Naive B cell (primary cell): ENCODE results near the gene SWSAP1. TPM values are rescaled to one million over a fixed set of nuclear protein-coding genes. Genes with fewer than 3 reads are reported as not detected.
"Not testable (repeated sequence)": the region's sequence is repeated elsewhere in the genome, so short reads cannot be mapped to it uniquely, and the experiment has no call there.

ENCODE experiments used
- ATAC-seq, 2 donors: fragments of 150-1000 bp; cut with Tn5 transposase; 2 replicates each; pipeline ENCODE4 v1.10.0; 2021; ENCODE audit warnings: low read depth in 2 of 2, mild to moderate bottlenecking in 2 of 2, moderate library complexity in 2 of 2
- DNase-seq: peaks from one replicate; pipeline ENCODE4 v3.0.0; 2022
- H3K27ac Mint-ChIP-seq, 6 donors: one replicate each; pipeline ENCODE4 v1.8.0; 2020 to 2022; ENCODE audit warnings: mild to moderate bottlenecking in 6 of 6, mixed read lengths in 6 of 6, moderate library complexity in 5 of 6, inconsistent platforms in 2 of 6
- H3K27me3 Mint-ChIP-seq, 3 donors: one replicate each; pipeline ENCODE4 v1.8.0; 2021 to 2022; ENCODE audit warnings: mixed read lengths in 3 of 3, mild to moderate bottlenecking in 1 of 3
- H3K36me3 Mint-ChIP-seq, 2 donors: one replicate each; pipeline ENCODE4 v1.8.0; 2020 to 2022; ENCODE audit warnings: mixed read lengths in 2 of 2, inconsistent platforms in 1 of 2, mild to moderate bottlenecking in 1 of 2
- H3K4me1 Mint-ChIP-seq, 3 donors: one replicate each; pipeline ENCODE4 v1.8.0; 2020 to 2022; ENCODE audit warnings: mixed read lengths in 3 of 3, inconsistent platforms in 1 of 3, mild to moderate bottlenecking in 1 of 3, moderate library complexity in 1 of 3
- H3K4me3 Mint-ChIP-seq, 8 donors: one replicate each; pipeline ENCODE4 v1.8.0; 2020 to 2022; ENCODE audit warnings: mild to moderate bottlenecking in 8 of 8, mixed read lengths in 8 of 8, moderate library complexity in 8 of 8, inconsistent platforms in 2 of 8
- H3K9me3 Mint-ChIP-seq, 7 donors: one replicate each; pipeline ENCODE4 v1.8.0; 2020 to 2022; ENCODE audit warnings: mixed read lengths in 7 of 7, mild to moderate bottlenecking in 5 of 7, inconsistent platforms in 2 of 7, moderate library complexity in 1 of 7
- polyA plus RNA-seq, 6 donors: library from polyadenylated mRNA; unstranded; fragments of 300-500 nt; fragmentation: Illumina TruSeq; gene quantifications; one replicate each; pipeline ENCODE4 v1.2.3, GENCODE V29; 2021; ENCODE audit warnings: low read depth in 6 of 6

The SWSAP1 gene
- polyA plus RNA-seq = 10 to 100 TPM in 1 of 6 donors, 1 to 10 TPM in 5; 6.0 to 10.2 (median 7.6) TPM

- Mint-ChIP-seq H3K36me3 (peaks cover 0 to under 1% of the 10 kb centered on the region in 2 donors), H3K9me3 (no peaks in the 10 kb centered on the region), H3K27me3 (no peaks in the 10 kb centered on the region), H3K27ac (peak within 1 kb of the TSS in 2 of 6 donors; percentile 5 to 38), H3K4me3 (peak within 1 kb of the TSS in 1 of 8 donors; percentile 2), H3K4me1 (peaks cover 11 to 19% (median 14%) of the 10 kb centered on the region in 3 donors)
- ATAC-seq = peak; percentile 85 to 87
- DNase-seq = peak; percentile 98
Observed at GRCh38 chr19:11374433-11375142, at the start of gene SWSAP1. Gene SWSAP1, plus strand, starts transcription at chr19:11374666. Its CDS starts 15 bp downstream, at chr19:11374681.

- H3K9me3 Mint-ChIP-seq = no peaks in the 10 kb centered on the region
- ATAC-seq (no peak), DNase-seq (no peak)
- H3K4me3 Mint-ChIP-seq = peak overlapping the region in 3 of 8 donors; percentile 47 to 85 (median 72)
- H3K27me3 Mint-ChIP-seq = peaks cover 0 to 7% (median 0%) of the 10 kb centered on the region in 3 donors
- peak overlapping the region in 5 of 6 donors; percentile 24 to 92 (median 76) for H3K27ac Mint-ChIP-seq
- peaks cover 30 to 48% (median 40%) of the 10 kb centered on the region in 3 donors for H3K4me1 Mint-ChIP-seq
- no peaks in the 10 kb centered on the region for H3K36me3 Mint-ChIP-seq
Observed at GRCh38 chr19:11324748-11325389, 49.6 kb upstream of the SWSAP1 start.

- ATAC-seq (no peak), DNase-seq (no peak)
- Mint-ChIP-seq H3K27ac (peak overlapping the region in 1 of 6 donors; percentile 76), H3K9me3 (no peaks in the 10 kb centered on the region), H3K27me3 (peaks cover 0 to 7% (median 0%) of the 10 kb centered on the region in 3 donors), H3K4me1 (peaks cover 28 to 44% (median 36%) of the 10 kb centered on the region in 3 donors), H3K36me3 (no peaks in the 10 kb centered on the region), H3K4me3 (peak overlapping the region in 1 of 8 donors; percentile 40)
Observed at GRCh38 chr19:11325544-11325943, 48.9 kb upstream of the SWSAP1 start.

GRCh38 chr19:11330127-11330526 is 44.3 kb upstream of the SWSAP1 start:
- peaks cover 0 to 2% (median 0%) of the 10 kb centered on the region in 7 donors for H3K9me3 Mint-ChIP-seq
- no peak for ATAC-seq

GRCh38 chr19:11331502-11331901 is 43.0 kb upstream of the SWSAP1 start:
- H3K9me3 Mint-ChIP-seq = peaks cover 0 to 4% (median 0%) of the 10 kb centered on the region in 7 donors
- no peaks in the 10 kb centered on the region for H3K4me1 Mint-ChIP-seq
- no peak overlapping the region for H3K4me3 Mint-ChIP-seq
- H3K27ac Mint-ChIP-seq = peak overlapping the region in 2 of 6 donors; percentile 8 to 73
- ATAC-seq (no peak), DNase-seq (no peak)
- H3K27me3 Mint-ChIP-seq = no peaks in the 10 kb centered on the region
- peaks cover 12 to 18% of the 10 kb centered on the region in 2 donors for H3K36me3 Mint-ChIP-seq

More at GRCh38 chr19:11330127-11330526, 44.3 kb upstream of the SWSAP1 start:
- Mint-ChIP-seq H3K27me3 (no peaks in the 10 kb centered on the region), H3K27ac (peak overlapping the region in 1 of 6 donors; percentile 70), H3K4me1 (no peaks in the 10 kb centered on the region), H3K4me3 (no peak overlapping the region), H3K36me3 (peaks cover 7 to 11% of the 10 kb centered on the region in 2 donors)
- no peak for DNase-seq

GRCh38 chr19:11332822-11333221 is 41.6 kb upstream of the SWSAP1 start:
- DNase-seq = no peak
- H3K27ac Mint-ChIP-seq = no peak overlapping the region
- no peak for ATAC-seq
- peaks cover 12 to 18% of the 10 kb centered on the region in 2 donors for H3K36me3 Mint-ChIP-seq
- H3K27me3 Mint-ChIP-seq = no peaks in the 10 kb centered on the region
- peaks cover 0 to 6% (median 0%) of the 10 kb centered on the region in 7 donors for H3K9me3 Mint-ChIP-seq
- H3K4me3 Mint-ChIP-seq = no peak overlapping the region
- H3K4me1 Mint-ChIP-seq = peaks cover 1 to 10% (median 8%) of the 10 kb centered on the region in 3 donors

- not testable (repeated sequence) for DNase-seq, H3K9me3 Mint-ChIP-seq, H3K27me3 Mint-ChIP-seq, H3K4me3 Mint-ChIP-seq
- ATAC-seq = peak in 1 of 2 donors; percentile 38
- peak overlapping the region in 1 of 6 donors; percentile 78 for H3K27ac Mint-ChIP-seq
- peaks cover 12 to 18% of the 10 kb centered on the region in 2 donors for H3K36me3 Mint-ChIP-seq
- peaks cover 8 to 18% (median 18%) of the 10 kb centered on the region in 3 donors for H3K4me1 Mint-ChIP-seq
Observed at GRCh38 chr19:11333838-11334237, 40.6 kb upstream of the SWSAP1 start.

GRCh38 chr19:11335449-11336146 is 38.9 kb upstream of the SWSAP1 start:
- Mint-ChIP-seq H3K36me3 (peaks cover 12 to 18% of the 10 kb centered on the region in 2 donors), H3K27ac (peak overlapping the region in 2 of 6 donors; percentile 69 to 91), H3K4me1 (peaks cover 12 to 28% (median 27%) of the 10 kb centered on the region in 3 donors), H3K9me3 (peaks cover 0 to 6% (median 0%) of the 10 kb centered on the region in 7 donors), H3K4me3 (peak overlapping the region in 2 of 8 donors; percentile 27 to 35), H3K27me3 (no peaks in the 10 kb centered on the region)
- DNase-seq (no peak), ATAC-seq (no peak)

GRCh38 chr19:11337080-11337479 is 37.4 kb upstream of the SWSAP1 start:
- ATAC-seq = peak in 1 of 2 donors; percentile 32
- Mint-ChIP-seq H3K4me1 (peaks cover 12 to 28% (median 27%) of the 10 kb centered on the region in 3 donors), H3K9me3 (peaks cover 0 to 6% (median 0%) of the 10 kb centered on the region in 7 donors), H3K36me3 (peaks cover 12 to 18% of the 10 kb centered on the region in 2 donors), H3K4me3 (peak overlapping the region in 3 of 8 donors; percentile 1 to 65 (median 64)), H3K27ac (peak overlapping the region in 1 of 6 donors; percentile 24), H3K27me3 (no peaks in the 10 kb centered on the region)
- no peak for DNase-seq

GRCh38 chr19:11338121-11338520 is 36.3 kb upstream of the SWSAP1 start:
- peaks cover 0 to 5% (median 0%) of the 10 kb centered on the region in 7 donors for H3K9me3 Mint-ChIP-seq
- peaks cover 12 to 28% (median 27%) of the 10 kb centered on the region in 3 donors for H3K4me1 Mint-ChIP-seq
- no peak overlapping the region for H3K27ac Mint-ChIP-seq
- peak overlapping the region in 4 of 8 donors; percentile 5 to 85 (median 58) for H3K4me3 Mint-ChIP-seq
- DNase-seq (no peak), ATAC-seq (no peak)
- peaks cover 6 to 10% of the 10 kb centered on the region in 2 donors for H3K36me3 Mint-ChIP-seq
- H3K27me3 Mint-ChIP-seq = no peaks in the 10 kb centered on the region

GRCh38 chr19:11338569-11339253 is 35.8 kb upstream of the SWSAP1 start:
- Mint-ChIP-seq H3K4me1 (peaks cover 12 to 28% (median 27%) of the 10 kb centered on the region in 3 donors), H3K27me3 (no peaks in the 10 kb centered on the region), H3K36me3 (peaks cover 6 to 8% of the 10 kb centered on the region in 2 donors), H3K27ac (peak overlapping the region in 4 of 6 donors; percentile 29 to 69 (median 59)), H3K4me3 (peak overlapping the region; percentile 70 to 88 (median 86)), H3K9me3 (peaks cover 0 to 5% (median 0%) of the 10 kb centered on the region in 7 donors)
- DNase-seq (no peak), ATAC-seq (no peak)
